GM19193 (cell line): Measurements from ENCODE around the gene OTX2.

Experiments
- POLR2A ChIP-seq: IDR thresholded peaks from 4 replicates; pipeline ENCODE4 v1.6.1; 2011; ENCODE audit not compliant: insufficient read depth, insufficient read length; ENCODE audit errors: extremely low read depth

The OTX2 gene

GRCh38 chr14:56782711-56783110, 27.6 kb downstream of the OTX2 start:
- no peak for TF ChIP-seq POLR2A

- no peak for TF ChIP-seq POLR2A
Observed at GRCh38 chr14:56774503-56774902, 35.8 kb downstream of the OTX2 start.

- TF ChIP-seq POLR2A = no peak
Observed at GRCh38 chr14:56770512-56770911, 39.8 kb downstream of the OTX2 start.

- TF ChIP-seq POLR2A = no peak
Observed at GRCh38 chr14:56760164-56760914, 49.9 kb downstream of the OTX2 start.

- no peak for TF ChIP-seq POLR2A
Observed at GRCh38 chr14:56759633-56760032, 50.6 kb downstream of the OTX2 start.

- TF ChIP-seq POLR2A = no peak
Observed at GRCh38 chr14:56759094-56759493, 51.2 kb downstream of the OTX2 start.

GRCh38 chr14:56754921-56755320, 55.4 kb downstream of the OTX2 start:
- no peak for TF ChIP-seq POLR2A

GRCh38 chr14:56753396-56753795, 56.9 kb downstream of the OTX2 start:
- no peak for TF ChIP-seq POLR2A

GRCh38 chr14:56752428-56752827, 57.9 kb downstream of the OTX2 start:
- TF ChIP-seq POLR2A = no peak

- no peak for TF ChIP-seq POLR2A
Observed at GRCh38 chr14:56751471-56751870, 58.8 kb downstream of the OTX2 start.
